HEK293T (cell line): ENCODE data around the gene SCAF8.

Experiments used
- ARNT ChIP-seq: fragments of 450-650 bp; IDR thresholded peaks from 2 replicates; pipeline ENCODE4 v1.6.1; 2017; ENCODE audit warnings: mild to moderate bottlenecking
- CTBP1 ChIP-seq: fragments of 450-650 bp; IDR thresholded peaks from 2 replicates; pipeline ENCODE4 v1.6.1; 2016; ENCODE audit warnings: borderline replicate concordance
- FOXA1 ChIP-seq: fragments of 450-650 bp; IDR thresholded peaks from 2 replicates; pipeline ENCODE4 v1.6.1; 2016; ENCODE audit warnings: mild to moderate bottlenecking
- FOXM1 ChIP-seq: fragments of 450-650 bp; IDR thresholded peaks from 2 replicates; pipeline ENCODE4 v1.6.1; 2017; ENCODE audit warnings: mild to moderate bottlenecking, borderline replicate concordance
- HDGF ChIP-seq: fragments of 450-650 bp; IDR thresholded peaks from 2 replicates; pipeline ENCODE4 v1.6.1; 2017; ENCODE audit warnings: antibody characterized with exemption, borderline replicate concordance
- L3MBTL2 ChIP-seq: fragments of 450-650 bp; conservative IDR thresholded peaks from 2 replicates; pipeline ENCODE4 v1.6.1; 2016; ENCODE audit warnings: mild to moderate bottlenecking
- NFRKB ChIP-seq: fragments of 450-650 bp; IDR thresholded peaks from 2 replicates; pipeline ENCODE4 v1.6.1; 2016; ENCODE audit warnings: mild to moderate bottlenecking, moderate library complexity
- PKNOX1 ChIP-seq: fragments of 450-650 bp; IDR thresholded peaks from 2 replicates; pipeline ENCODE4 v1.6.1; 2016
- SP1 ChIP-seq: fragments of 450-650 bp; IDR thresholded peaks from 2 replicates; pipeline ENCODE4 v1.6.1; 2017

GRCh38 chr6:154796484-154796883, 63.3 kb downstream of the SCAF8 start:
- no peak for TF ChIP-seq FOXM1
- no peak for TF ChIP-seq HDGF
- TF ChIP-seq ARNT, result no peak
- no peak for TF ChIP-seq SP1
- no peak for TF ChIP-seq CTBP1
- no peak for TF ChIP-seq L3MBTL2
- no peak for TF ChIP-seq NFRKB
- no peak for TF ChIP-seq PKNOX1
- no peak for TF ChIP-seq FOXA1
